Measurements from ENCODE around the gene SLC19A1.

Gene SLC19A1

GRCh38 chr21:45470773-45471524 is 71.3 kb downstream of the SLC19A1 start:
- peak overlapping the region; percentile 76 for H3K4me2 ChIP-seq (ENCODE audit: low read length)
- H3K36me3 ChIP-seq (ENCODE audit: insufficient read depth, low read length): no peaks in the 10 kb centered on the region
- peak overlapping the region; percentile 49 for H3K9ac ChIP-seq (ENCODE audit: low read depth, low read length)
- H3K4me3 ChIP-seq (ENCODE audit: low read length): peak overlapping the region; percentile 43
- no peaks in the 10 kb centered on the region for H3K9me3 ChIP-seq (replicated peaks; ENCODE audit: low read length)
- H3K4me1 ChIP-seq (ENCODE audit: control insufficient read depth, insufficient read depth, low read length): peaks cover 37% of the 10 kb centered on the region
- no peaks in the 10 kb centered on the region for H3K27me3 ChIP-seq (ENCODE audit: control insufficient read depth, insufficient read depth, low read length)

- H3K27me3 ChIP-seq (ENCODE audit: control insufficient read depth, insufficient read depth, low read length): no peaks in the 10 kb centered on the region
- H3K9ac ChIP-seq (ENCODE audit: low read depth, low read length): peak overlapping the region; percentile 49
- H3K4me3 ChIP-seq (ENCODE audit: low read length): no peak overlapping the region
- H3K9me3 ChIP-seq (replicated peaks; ENCODE audit: low read length): no peaks in the 10 kb centered on the region
- peaks cover 37% of the 10 kb centered on the region for H3K4me1 ChIP-seq (ENCODE audit: control insufficient read depth, insufficient read depth, low read length)
- H3K4me2 ChIP-seq (ENCODE audit: low read length): no peak overlapping the region
- no peaks in the 10 kb centered on the region for H3K36me3 ChIP-seq (ENCODE audit: insufficient read depth, low read length)
Observed at GRCh38 chr21:45470087-45470515, 72.1 kb downstream of the SLC19A1 start.

GRCh38 chr21:45469273-45470086 is 72.8 kb downstream of the SLC19A1 start:
- peaks cover 37% of the 10 kb centered on the region for H3K4me1 ChIP-seq (ENCODE audit: control insufficient read depth, insufficient read depth, low read length)
- no peaks in the 10 kb centered on the region for H3K36me3 ChIP-seq (ENCODE audit: insufficient read depth, low read length)
- no peaks in the 10 kb centered on the region for H3K27me3 ChIP-seq (ENCODE audit: control insufficient read depth, insufficient read depth, low read length)
- no peak overlapping the region for H3K4me3 ChIP-seq (ENCODE audit: low read length)
- no peak overlapping the region for H3K4me2 ChIP-seq (ENCODE audit: low read length)
- no peak overlapping the region for H3K9ac ChIP-seq (ENCODE audit: low read depth, low read length)
- H3K9me3 ChIP-seq (replicated peaks; ENCODE audit: low read length): no peaks in the 10 kb centered on the region

GRCh38 chr21:45468971-45469272 is 73.3 kb downstream of the SLC19A1 start:
- H3K9me3 ChIP-seq (replicated peaks; ENCODE audit: low read length): no peaks in the 10 kb centered on the region

GRCh38 chr21:45468051-45468970 is 73.9 kb downstream of the SLC19A1 start:
- Histone ChIP-seq H3K4me2 (ENCODE audit: low read length) (no peak overlapping the region), H3K27me3 (ENCODE audit: control insufficient read depth, insufficient read depth, low read length) (no peaks in the 10 kb centered on the region), H3K9me3 (replicated peaks; ENCODE audit: low read length) (peaks cover 1% of the 10 kb centered on the region), H3K9ac (ENCODE audit: low read depth, low read length) (no peak overlapping the region), H3K36me3 (ENCODE audit: insufficient read depth, low read length) (no peaks in the 10 kb centered on the region), H3K4me1 (ENCODE audit: control insufficient read depth, insufficient read depth, low read length) (peaks cover 37% of the 10 kb centered on the region), H3K4me3 (ENCODE audit: low read length) (no peak overlapping the region)

More at GRCh38 chr21:45468971-45469272, 73.3 kb downstream of the SLC19A1 start:
- no peaks in the 10 kb centered on the region for H3K27me3 ChIP-seq (ENCODE audit: control insufficient read depth, insufficient read depth, low read length)
- H3K4me1 ChIP-seq (ENCODE audit: control insufficient read depth, insufficient read depth, low read length): peaks cover 37% of the 10 kb centered on the region
- no peak overlapping the region for H3K4me3 ChIP-seq (ENCODE audit: low read length)
- no peaks in the 10 kb centered on the region for H3K36me3 ChIP-seq (ENCODE audit: insufficient read depth, low read length)
- no peak overlapping the region for H3K9ac ChIP-seq (ENCODE audit: low read depth, low read length)
- H3K4me2 ChIP-seq (ENCODE audit: low read length): no peak overlapping the region

- no peak overlapping the region for H3K4me3 ChIP-seq (ENCODE audit: low read length)
- H3K9me3 ChIP-seq (replicated peaks; ENCODE audit: low read length): peaks cover 6% of the 10 kb centered on the region
- no peaks in the 10 kb centered on the region for H3K36me3 ChIP-seq (ENCODE audit: insufficient read depth, low read length)
- H3K27me3 ChIP-seq (ENCODE audit: control insufficient read depth, insufficient read depth, low read length): no peaks in the 10 kb centered on the region
- H3K9ac ChIP-seq (ENCODE audit: low read depth, low read length): no peak overlapping the region
- H3K4me2 ChIP-seq (ENCODE audit: low read length): peak overlapping the region; percentile 13
- peaks cover 37% of the 10 kb centered on the region for H3K4me1 ChIP-seq (ENCODE audit: control insufficient read depth, insufficient read depth, low read length)
Observed at GRCh38 chr21:45467221-45467779, 74.9 kb downstream of the SLC19A1 start.

GRCh38 chr21:45466330-45467220 is 75.7 kb downstream of the SLC19A1 start:
- Histone ChIP-seq H3K9ac (ENCODE audit: low read depth, low read length) (no peak overlapping the region), H3K36me3 (ENCODE audit: insufficient read depth, low read length) (no peaks in the 10 kb centered on the region), H3K4me3 (ENCODE audit: low read length) (no peak overlapping the region), H3K4me2 (ENCODE audit: low read length) (peak overlapping the region; percentile 13), H3K4me1 (ENCODE audit: control insufficient read depth, insufficient read depth, low read length) (peaks cover 32% of the 10 kb centered on the region), H3K27me3 (ENCODE audit: control insufficient read depth, insufficient read depth, low read length) (no peaks in the 10 kb centered on the region), H3K9me3 (replicated peaks; ENCODE audit: low read length) (peaks cover 7% of the 10 kb centered on the region)

- peaks cover 30% of the 10 kb centered on the region for H3K4me1 ChIP-seq (ENCODE audit: control insufficient read depth, insufficient read depth, low read length)
- H3K9ac ChIP-seq (ENCODE audit: low read depth, low read length): no peak overlapping the region
- H3K36me3 ChIP-seq (ENCODE audit: insufficient read depth, low read length): no peaks in the 10 kb centered on the region
- no peak overlapping the region for H3K4me3 ChIP-seq (ENCODE audit: low read length)
- H3K4me2 ChIP-seq (ENCODE audit: low read length): no peak overlapping the region
- H3K9me3 ChIP-seq (replicated peaks; ENCODE audit: low read length): peaks cover 7% of the 10 kb centered on the region
- no peaks in the 10 kb centered on the region for H3K27me3 ChIP-seq (ENCODE audit: control insufficient read depth, insufficient read depth, low read length)
Observed at GRCh38 chr21:45465611-45466329, 76.5 kb downstream of the SLC19A1 start.

GRCh38 chr21:45465105-45465504 is 77.1 kb downstream of the SLC19A1 start:
- Histone ChIP-seq H3K27me3 (ENCODE audit: control insufficient read depth, insufficient read depth, low read length) (no peaks in the 10 kb centered on the region), H3K36me3 (ENCODE audit: insufficient read depth, low read length) (no peaks in the 10 kb centered on the region), H3K4me2 (ENCODE audit: low read length) (no peak overlapping the region), H3K4me1 (ENCODE audit: control insufficient read depth, insufficient read depth, low read length) (peaks cover 30% of the 10 kb centered on the region), H3K9me3 (replicated peaks; ENCODE audit: low read length) (peaks cover 7% of the 10 kb centered on the region), H3K9ac (ENCODE audit: low read depth, low read length) (no peak overlapping the region), H3K4me3 (ENCODE audit: low read length) (no peak overlapping the region)

GRCh38 chr21:45464309-45464708 is 77.9 kb downstream of the SLC19A1 start:
- H3K4me3 ChIP-seq (ENCODE audit: low read length): no peak overlapping the region
- no peak overlapping the region for H3K9ac ChIP-seq (ENCODE audit: low read depth, low read length)
- H3K9me3 ChIP-seq (replicated peaks; ENCODE audit: low read length): peaks cover 7% of the 10 kb centered on the region
- no peaks in the 10 kb centered on the region for H3K27me3 ChIP-seq (ENCODE audit: control insufficient read depth, insufficient read depth, low read length)
- H3K4me1 ChIP-seq (ENCODE audit: control insufficient read depth, insufficient read depth, low read length): peaks cover 26% of the 10 kb centered on the region
- H3K4me2 ChIP-seq (ENCODE audit: low read length): no peak overlapping the region
- H3K36me3 ChIP-seq (ENCODE audit: insufficient read depth, low read length): no peaks in the 10 kb centered on the region

Measured in skeletal muscle satellite cell (primary cell).